ENCODE measurements around the gene KCTD10.

DNA sequence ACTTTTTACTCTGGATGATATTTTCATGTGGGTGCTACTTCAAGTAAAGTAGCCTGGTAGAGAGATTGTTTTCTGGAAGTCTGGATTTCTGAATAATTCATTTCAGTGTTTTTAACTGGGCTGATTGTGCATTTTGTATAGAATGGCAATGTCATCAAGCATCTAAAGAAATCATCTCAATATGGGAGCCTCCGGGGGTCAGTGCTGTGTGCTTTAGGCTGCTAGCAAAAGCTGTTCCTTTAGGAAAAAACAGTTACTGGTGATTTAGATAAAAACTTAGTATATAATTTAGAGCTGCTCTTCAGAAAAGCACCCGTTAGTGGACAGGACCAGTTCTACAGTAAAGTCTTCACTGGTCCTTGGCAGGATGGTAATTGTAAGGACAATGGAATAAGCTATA, 5.4 kb upstream of the KCTD10 start:
- TF ChIP-seq, protein P1, sequence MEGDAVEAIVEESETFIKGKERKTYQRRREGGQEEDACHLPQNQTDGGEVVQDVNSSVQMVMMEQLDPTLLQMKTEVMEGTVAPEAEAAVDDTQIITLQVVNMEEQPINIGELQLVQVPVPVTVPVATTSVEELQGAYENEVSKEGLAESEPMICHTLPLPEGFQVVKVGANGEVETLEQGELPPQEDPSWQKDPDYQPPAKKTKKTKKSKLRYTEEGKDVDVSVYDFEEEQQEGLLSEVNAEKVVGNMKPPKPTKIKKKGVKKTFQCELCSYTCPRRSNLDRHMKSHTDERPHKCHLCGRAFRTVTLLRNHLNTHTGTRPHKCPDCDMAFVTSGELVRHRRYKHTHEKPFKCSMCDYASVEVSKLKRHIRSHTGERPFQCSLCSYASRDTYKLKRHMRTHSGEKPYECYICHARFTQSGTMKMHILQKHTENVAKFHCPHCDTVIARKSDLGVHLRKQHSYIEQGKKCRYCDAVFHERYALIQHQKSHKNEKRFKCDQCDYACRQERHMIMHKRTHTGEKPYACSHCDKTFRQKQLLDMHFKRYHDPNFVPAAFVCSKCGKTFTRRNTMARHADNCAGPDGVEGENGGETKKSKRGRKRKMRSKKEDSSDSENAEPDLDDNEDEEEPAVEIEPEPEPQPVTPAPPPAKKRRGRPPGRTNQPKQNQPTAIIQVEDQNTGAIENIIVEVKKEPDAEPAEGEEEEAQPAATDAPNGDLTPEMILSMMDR (IDR thresholded peaks at IDR 0.05): no peak
- TF ChIP-seq, protein P2, sequence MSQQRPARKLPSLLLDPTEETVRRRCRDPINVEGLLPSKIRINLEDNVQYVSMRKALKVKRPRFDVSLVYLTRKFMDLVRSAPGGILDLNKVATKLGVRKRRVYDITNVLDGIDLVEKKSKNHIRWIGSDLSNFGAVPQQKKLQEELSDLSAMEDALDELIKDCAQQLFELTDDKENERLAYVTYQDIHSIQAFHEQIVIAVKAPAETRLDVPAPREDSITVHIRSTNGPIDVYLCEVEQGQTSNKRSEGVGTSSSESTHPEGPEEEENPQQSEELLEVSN (IDR thresholded peaks at IDR 0.05; ENCODE audit: borderline replicate concordance, low read depth): no peak
- TF ChIP-seq POLR2A (IDR thresholded peaks at IDR 0.05; ENCODE audit: low read length) (no peak), HDAC2 (IDR thresholded peaks at IDR 0.05) (no peak), CHD4 (IDR thresholded peaks at IDR 0.05; ENCODE audit: borderline replicate concordance) (no peak), JUNB (IDR thresholded peaks at IDR 0.05) (no peak), ZC3H11A (IDR thresholded peaks at IDR 0.05) (no peak), MYC (IDR thresholded peaks at IDR 0.05; ENCODE audit: borderline replicate concordance, low read length) (no peak)
- TF ChIP-seq, protein P3, sequence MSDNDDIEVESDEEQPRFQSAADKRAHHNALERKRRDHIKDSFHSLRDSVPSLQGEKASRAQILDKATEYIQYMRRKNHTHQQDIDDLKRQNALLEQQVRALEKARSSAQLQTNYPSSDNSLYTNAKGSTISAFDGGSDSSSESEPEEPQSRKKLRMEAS (IDR thresholded peaks at IDR 0.05): no peak
- TF ChIP-seq, protein P4, sequence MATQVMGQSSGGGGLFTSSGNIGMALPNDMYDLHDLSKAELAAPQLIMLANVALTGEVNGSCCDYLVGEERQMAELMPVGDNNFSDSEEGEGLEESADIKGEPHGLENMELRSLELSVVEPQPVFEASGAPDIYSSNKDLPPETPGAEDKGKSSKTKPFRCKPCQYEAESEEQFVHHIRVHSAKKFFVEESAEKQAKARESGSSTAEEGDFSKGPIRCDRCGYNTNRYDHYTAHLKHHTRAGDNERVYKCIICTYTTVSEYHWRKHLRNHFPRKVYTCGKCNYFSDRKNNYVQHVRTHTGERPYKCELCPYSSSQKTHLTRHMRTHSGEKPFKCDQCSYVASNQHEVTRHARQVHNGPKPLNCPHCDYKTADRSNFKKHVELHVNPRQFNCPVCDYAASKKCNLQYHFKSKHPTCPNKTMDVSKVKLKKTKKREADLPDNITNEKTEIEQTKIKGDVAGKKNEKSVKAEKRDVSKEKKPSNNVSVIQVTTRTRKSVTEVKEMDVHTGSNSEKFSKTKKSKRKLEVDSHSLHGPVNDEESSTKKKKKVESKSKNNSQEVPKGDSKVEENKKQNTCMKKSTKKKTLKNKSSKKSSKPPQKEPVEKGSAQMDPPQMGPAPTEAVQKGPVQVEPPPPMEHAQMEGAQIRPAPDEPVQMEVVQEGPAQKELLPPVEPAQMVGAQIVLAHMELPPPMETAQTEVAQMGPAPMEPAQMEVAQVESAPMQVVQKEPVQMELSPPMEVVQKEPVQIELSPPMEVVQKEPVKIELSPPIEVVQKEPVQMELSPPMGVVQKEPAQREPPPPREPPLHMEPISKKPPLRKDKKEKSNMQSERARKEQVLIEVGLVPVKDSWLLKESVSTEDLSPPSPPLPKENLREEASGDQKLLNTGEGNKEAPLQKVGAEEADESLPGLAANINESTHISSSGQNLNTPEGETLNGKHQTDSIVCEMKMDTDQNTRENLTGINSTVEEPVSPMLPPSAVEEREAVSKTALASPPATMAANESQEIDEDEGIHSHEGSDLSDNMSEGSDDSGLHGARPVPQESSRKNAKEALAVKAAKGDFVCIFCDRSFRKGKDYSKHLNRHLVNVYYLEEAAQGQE (IDR thresholded peaks at IDR 0.05): no peak
- TF ChIP-seq, protein P5, sequence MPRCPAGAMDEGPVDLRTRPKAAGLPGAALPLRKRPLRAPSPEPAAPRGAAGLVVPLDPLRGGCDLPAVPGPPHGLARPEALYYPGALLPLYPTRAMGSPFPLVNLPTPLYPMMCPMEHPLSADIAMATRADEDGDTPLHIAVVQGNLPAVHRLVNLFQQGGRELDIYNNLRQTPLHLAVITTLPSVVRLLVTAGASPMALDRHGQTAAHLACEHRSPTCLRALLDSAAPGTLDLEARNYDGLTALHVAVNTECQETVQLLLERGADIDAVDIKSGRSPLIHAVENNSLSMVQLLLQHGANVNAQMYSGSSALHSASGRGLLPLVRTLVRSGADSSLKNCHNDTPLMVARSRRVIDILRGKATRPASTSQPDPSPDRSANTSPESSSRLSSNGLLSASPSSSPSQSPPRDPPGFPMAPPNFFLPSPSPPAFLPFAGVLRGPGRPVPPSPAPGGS (IDR thresholded peaks at IDR 0.05): no peak

Measured in A549 (cell line).